ENCODE measurements around the gene UBE3C.

Gene UBE3C

DNA sequence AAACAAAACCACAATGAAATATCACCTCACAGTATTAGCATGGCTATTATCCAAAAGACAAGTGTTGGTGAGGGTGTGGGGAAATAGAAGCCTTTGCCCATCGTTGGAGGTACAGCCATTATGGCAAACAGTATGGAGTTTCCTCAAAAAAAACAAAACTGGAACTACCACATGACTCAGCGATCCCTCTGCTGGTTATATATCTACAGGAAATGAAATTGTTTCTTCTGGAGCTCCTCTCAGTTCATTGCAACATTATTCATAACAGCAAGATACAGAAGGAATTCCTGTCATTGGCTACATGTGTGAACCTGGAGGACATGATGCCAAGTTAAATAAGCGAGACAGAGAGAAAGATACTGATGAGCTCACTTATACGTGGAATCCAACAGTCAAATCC is 2.4 kb upstream of the UBE3C start:
- H3K79me2 ChIP-seq (ENCODE audit: insufficient read depth, low read length): peaks cover 22% of the 10 kb centered on the region
- H2AFZ ChIP-seq (ENCODE audit: low read length): peak overlapping the region; percentile 19; the same call in 1 of the 2 replicates
- no peaks in the 10 kb centered on the region for H3F3A ChIP-seq (ENCODE audit: insufficient read depth, low read length)
- H3K36me3 ChIP-seq (ENCODE audit: insufficient read depth, low read length): peaks cover 12% of the 10 kb centered on the region
- TF ChIP-seq, protein P1, sequence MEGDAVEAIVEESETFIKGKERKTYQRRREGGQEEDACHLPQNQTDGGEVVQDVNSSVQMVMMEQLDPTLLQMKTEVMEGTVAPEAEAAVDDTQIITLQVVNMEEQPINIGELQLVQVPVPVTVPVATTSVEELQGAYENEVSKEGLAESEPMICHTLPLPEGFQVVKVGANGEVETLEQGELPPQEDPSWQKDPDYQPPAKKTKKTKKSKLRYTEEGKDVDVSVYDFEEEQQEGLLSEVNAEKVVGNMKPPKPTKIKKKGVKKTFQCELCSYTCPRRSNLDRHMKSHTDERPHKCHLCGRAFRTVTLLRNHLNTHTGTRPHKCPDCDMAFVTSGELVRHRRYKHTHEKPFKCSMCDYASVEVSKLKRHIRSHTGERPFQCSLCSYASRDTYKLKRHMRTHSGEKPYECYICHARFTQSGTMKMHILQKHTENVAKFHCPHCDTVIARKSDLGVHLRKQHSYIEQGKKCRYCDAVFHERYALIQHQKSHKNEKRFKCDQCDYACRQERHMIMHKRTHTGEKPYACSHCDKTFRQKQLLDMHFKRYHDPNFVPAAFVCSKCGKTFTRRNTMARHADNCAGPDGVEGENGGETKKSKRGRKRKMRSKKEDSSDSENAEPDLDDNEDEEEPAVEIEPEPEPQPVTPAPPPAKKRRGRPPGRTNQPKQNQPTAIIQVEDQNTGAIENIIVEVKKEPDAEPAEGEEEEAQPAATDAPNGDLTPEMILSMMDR (IDR thresholded peaks at IDR 0.05; ENCODE audit: low read length): no peak; the same call in 1 of the 2 replicates
- TF ChIP-seq EZH2 (IDR thresholded peaks at IDR 0.05; ENCODE audit: borderline replicate concordance, low read length): no peak
- H3K4me1 ChIP-seq (ENCODE audit: insufficient read depth, low read length, severe bottlenecking): peaks cover 31% of the 10 kb centered on the region
- no peaks in the 10 kb centered on the region for H3K9me2 ChIP-seq (ENCODE audit: low read depth, low read length)
- no peaks in the 10 kb centered on the region for H3K9me3 ChIP-seq (ENCODE audit: low read length)
- peak overlapping the region; percentile 10; the same call in 1 of the 2 replicates for H3K4me2 ChIP-seq (ENCODE audit: low read length)
- H4K20me1 ChIP-seq (ENCODE audit: insufficient read depth, low read length): no peaks in the 10 kb centered on the region
- H3K9ac ChIP-seq (ENCODE audit: low read length): no peak overlapping the region
- H3K27me3 ChIP-seq (ENCODE audit: insufficient read depth, low read length): 0 out of 2 replicates have a peak, but pooled peaks cover 8% of the 10 kb centered on the region
- H3K4me3 ChIP-seq (ENCODE audit: low read depth, low read length, poor library complexity, severe bottlenecking): no peak overlapping the region
- H3K27ac ChIP-seq (ENCODE audit: low read depth, low read length, poor library complexity, severe bottlenecking): no peak overlapping the region

DNA sequence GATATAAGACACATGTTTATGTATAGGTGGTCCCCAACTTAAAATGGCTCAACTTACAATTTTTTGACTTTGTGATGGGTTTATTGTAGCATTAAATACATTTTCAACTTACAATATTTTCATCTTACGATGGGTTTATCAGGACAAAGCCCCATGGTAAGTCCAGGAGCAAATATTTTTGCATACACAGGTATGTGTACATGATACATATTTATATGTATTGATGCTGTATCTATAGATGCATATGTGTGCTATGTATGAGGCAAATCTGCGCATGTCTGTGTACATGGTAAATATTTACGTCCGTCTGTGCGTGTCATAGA is 664 bp upstream of the UBE3C start:
- Histone ChIP-seq H2AFZ (ENCODE audit: low read length) (peak overlapping the region; percentile 65; the same call in 1 of the 2 replicates), H3K4me3 (ENCODE audit: low read depth, low read length, poor library complexity, severe bottlenecking) (peak overlapping the region; percentile 62), H3K27me3 (ENCODE audit: insufficient read depth, low read length) (no peaks in the 10 kb centered on the region), H3K9ac (ENCODE audit: low read length) (peak overlapping the region; percentile 49), H3K36me3 (ENCODE audit: insufficient read depth, low read length) (peaks cover 28% of the 10 kb centered on the region), H4K20me1 (ENCODE audit: insufficient read depth, low read length) (no peaks in the 10 kb centered on the region), H3K4me1 (ENCODE audit: insufficient read depth, low read length, severe bottlenecking) (peaks cover 37% of the 10 kb centered on the region), H3K9me3 (ENCODE audit: low read length) (no peaks in the 10 kb centered on the region), H3K9me2 (ENCODE audit: low read depth, low read length) (no peaks in the 10 kb centered on the region), H3F3A (ENCODE audit: insufficient read depth, low read length) (no peaks in the 10 kb centered on the region), H3K4me2 (ENCODE audit: low read length) (peak overlapping the region; percentile 72), H3K79me2 (ENCODE audit: insufficient read depth, low read length) (peaks cover 39% of the 10 kb centered on the region), H3K27ac (ENCODE audit: low read depth, low read length, poor library complexity, severe bottlenecking) (peak overlapping the region; percentile 81)
- TF ChIP-seq, protein P1 (IDR thresholded peaks at IDR 0.05; ENCODE audit: low read length): no peak
- no peak for TF ChIP-seq EZH2 (IDR thresholded peaks at IDR 0.05; ENCODE audit: borderline replicate concordance, low read length)

DNA sequence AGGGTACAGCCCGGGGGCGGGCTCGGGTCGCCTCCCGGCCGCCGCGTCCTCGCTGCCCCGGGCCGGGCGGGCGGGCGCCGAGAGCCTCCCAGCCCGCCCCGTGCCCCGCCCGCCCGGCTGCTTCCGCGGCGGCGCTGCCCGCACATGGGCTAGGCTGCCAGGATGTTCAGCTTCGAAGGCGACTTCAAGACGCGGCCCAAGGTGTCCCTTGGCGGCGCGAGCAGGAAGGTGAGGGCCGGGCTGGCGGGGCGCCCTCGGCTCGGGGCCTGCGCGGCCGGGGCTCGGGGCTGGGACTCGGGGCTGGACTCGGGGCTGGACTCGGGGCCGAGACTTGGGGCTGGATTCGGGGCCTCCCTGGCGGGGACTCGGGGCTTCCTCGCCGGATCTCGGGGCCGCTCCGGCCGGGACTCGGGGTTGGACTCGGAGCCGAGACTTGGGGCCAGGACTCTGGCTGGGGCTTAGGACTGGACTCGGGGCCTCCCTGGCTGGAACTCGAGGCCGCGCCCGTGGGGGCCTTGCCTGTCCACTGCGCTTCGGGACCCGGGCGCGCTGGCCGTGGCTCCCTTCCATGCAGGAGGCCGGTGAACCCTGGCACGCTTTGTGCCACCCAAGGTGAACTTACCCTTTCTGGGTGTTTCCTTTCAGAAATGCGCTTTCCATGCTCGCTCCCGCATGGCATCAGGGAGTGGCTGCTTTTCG is 534 bp downstream of the UBE3C start:
- H3K9me2 ChIP-seq (ENCODE audit: low read depth, low read length): no peaks in the 10 kb centered on the region
- H3K4me1 ChIP-seq (ENCODE audit: insufficient read depth, low read length, severe bottlenecking): peaks cover 37% of the 10 kb centered on the region
- TF ChIP-seq, protein P1 (IDR thresholded peaks at IDR 0.05; ENCODE audit: low read length): no peak
- no peak for TF ChIP-seq EZH2 (IDR thresholded peaks at IDR 0.05; ENCODE audit: borderline replicate concordance, low read length)
- no peaks in the 10 kb centered on the region for H3K9me3 ChIP-seq (ENCODE audit: low read length)
- H3K27me3 ChIP-seq (ENCODE audit: insufficient read depth, low read length): no peaks in the 10 kb centered on the region
- peaks cover 51% of the 10 kb centered on the region for H3K79me2 ChIP-seq (ENCODE audit: insufficient read depth, low read length)
- peak overlapping the region; percentile 15 for H3K27ac ChIP-seq (ENCODE audit: low read depth, low read length, poor library complexity, severe bottlenecking)
- peak overlapping the region; percentile 80 for H3K4me2 ChIP-seq (ENCODE audit: low read length)
- H2AFZ ChIP-seq (ENCODE audit: low read length): no peak overlapping the region
- peaks cover 40% of the 10 kb centered on the region for H3K36me3 ChIP-seq (ENCODE audit: insufficient read depth, low read length)
- no peaks in the 10 kb centered on the region for H4K20me1 ChIP-seq (ENCODE audit: insufficient read depth, low read length)
- H3F3A ChIP-seq (ENCODE audit: insufficient read depth, low read length): no peaks in the 10 kb centered on the region
- peak overlapping the region; percentile 80 for H3K9ac ChIP-seq (ENCODE audit: low read length)
- peak overlapping the region; percentile 74 for H3K4me3 ChIP-seq (ENCODE audit: low read depth, low read length, poor library complexity, severe bottlenecking)

Data from OCI-LY1 (cell line).